HEK293T (cell line): ENCODE measurements around the gene SVIL.

Source experiments
- ARNT ChIP-seq: fragments of 450-650 bp; IDR thresholded peaks from 2 replicates; pipeline ENCODE4 v1.6.1; 2017; ENCODE audit warnings: mild to moderate bottlenecking
- BHLHE40 ChIP-seq: fragments of 450-650 bp; IDR thresholded peaks from 2 replicates; pipeline ENCODE4 v1.6.1; 2016; ENCODE audit warnings: mild to moderate bottlenecking, moderate library complexity, borderline replicate concordance
- ELF4 ChIP-seq: fragments of 450-650 bp; IDR thresholded peaks from 2 replicates; pipeline ENCODE4 v1.6.1; 2017; ENCODE audit warnings: antibody characterized with exemption
- FOXA1 ChIP-seq: fragments of 450-650 bp; IDR thresholded peaks from 2 replicates; pipeline ENCODE4 v1.6.1; 2016; ENCODE audit warnings: mild to moderate bottlenecking
- FOXM1 ChIP-seq: fragments of 450-650 bp; IDR thresholded peaks from 2 replicates; pipeline ENCODE4 v1.6.1; 2017; ENCODE audit warnings: mild to moderate bottlenecking, borderline replicate concordance
- HDGF ChIP-seq: fragments of 450-650 bp; IDR thresholded peaks from 2 replicates; pipeline ENCODE4 v1.6.1; 2017; ENCODE audit warnings: antibody characterized with exemption, borderline replicate concordance
- L3MBTL2 ChIP-seq: fragments of 450-650 bp; conservative IDR thresholded peaks from 2 replicates; pipeline ENCODE4 v1.6.1; 2016; ENCODE audit warnings: mild to moderate bottlenecking
- NFRKB ChIP-seq: fragments of 450-650 bp; IDR thresholded peaks from 2 replicates; pipeline ENCODE4 v1.6.1; 2016; ENCODE audit warnings: mild to moderate bottlenecking, moderate library complexity
- SP1 ChIP-seq: fragments of 450-650 bp; IDR thresholded peaks from 2 replicates; pipeline ENCODE4 v1.6.1; 2017
- SUZ12 ChIP-seq: fragments of 450-650 bp; IDR thresholded peaks from 2 replicates; pipeline ENCODE4 v1.6.1; 2016; ENCODE audit warnings: mild to moderate bottlenecking
- TARDBP ChIP-seq: fragments of 450-650 bp; IDR thresholded peaks from 2 replicates; pipeline ENCODE4 v1.6.1; 2016
- ZNF384 ChIP-seq: fragments of 450-650 bp; IDR thresholded peaks from 2 replicates; pipeline ENCODE4 v1.6.1; 2016

DNA sequence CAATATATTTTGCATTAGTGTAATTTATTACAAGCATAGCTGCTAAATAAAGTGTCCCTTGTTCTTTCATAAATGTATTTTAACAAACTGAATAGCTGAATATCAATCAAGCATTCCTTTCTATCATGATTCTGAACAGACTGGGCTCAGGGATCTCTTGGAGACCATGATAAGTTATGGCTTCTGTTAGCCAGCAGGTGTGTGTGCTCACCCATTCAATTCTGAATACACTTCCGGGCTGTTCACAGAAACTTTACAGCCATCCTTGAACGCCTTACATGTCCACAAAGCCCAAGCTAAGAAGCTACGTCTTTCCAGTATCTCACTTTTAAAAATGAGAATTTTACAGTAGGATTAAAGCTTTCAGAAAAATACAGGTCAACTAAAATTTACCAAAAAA lies 115.1 kb downstream of the SVIL start:
- TF ChIP-seq HDGF: no peak
- no peak for TF ChIP-seq SP1
- no peak for TF ChIP-seq TARDBP
- TF ChIP-seq L3MBTL2: no peak
- no peak for TF ChIP-seq BHLHE40
- TF ChIP-seq ELF4: no peak
- TF ChIP-seq NFRKB: no peak
- TF ChIP-seq ARNT: no peak
- no peak for TF ChIP-seq SUZ12
- TF ChIP-seq ZNF384: no peak
- TF ChIP-seq FOXA1: no peak
- TF ChIP-seq FOXM1: no peak
